ENCODE results near the gene KMT2B.
"Not testable (repeated sequence)": the region's sequence is repeated elsewhere in the genome, so short reads cannot be mapped to it uniquely, and the experiment has no call there.

Gene KMT2B

GRCh38 chr19:35717665-35718344, at the start of gene KMT2B:
Gene KMT2B (plus strand): TSS chr19:35718003. CDS start chr19:35718019, 16 bp downstream.
- DNase-seq (ENCODE audit: low read depth): peak; percentile 94

- no peak for DNase-seq (ENCODE audit: low read depth)
Observed at GRCh38 chr19:35669566-35669965, 48.2 kb upstream of the KMT2B start.

DNA sequence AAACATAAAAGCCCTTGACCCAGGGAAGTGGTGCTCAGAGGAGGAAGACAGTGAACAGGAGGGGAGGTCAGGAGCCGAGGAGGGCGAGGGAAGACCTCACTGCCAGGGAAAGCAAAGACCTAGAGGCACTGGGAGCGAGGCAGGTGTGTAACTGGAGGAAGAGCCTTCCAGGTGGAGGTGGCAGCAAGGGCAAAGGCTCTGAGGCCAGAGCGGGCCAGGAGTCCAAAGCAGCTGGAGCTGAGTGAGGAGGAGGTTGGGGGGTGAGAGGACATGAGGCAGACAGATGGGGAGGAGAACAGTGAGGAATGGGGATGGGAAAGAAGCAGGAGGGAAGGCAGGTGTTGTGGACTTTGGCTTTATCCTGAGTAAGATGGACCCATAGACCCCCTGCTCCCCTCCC, 47.8 kb upstream of the KMT2B start:
- no peak for DNase-seq (ENCODE audit: low read depth)

GRCh38 chr19:35670686-35671085, 47.1 kb upstream of the KMT2B start:
- no peak for DNase-seq (ENCODE audit: low read depth)

GRCh38 chr19:35671818-35672217, 46.0 kb upstream of the KMT2B start:
- DNase-seq (ENCODE audit: low read depth): no peak

- peak; percentile 29 for DNase-seq (ENCODE audit: low read depth)
Observed at GRCh38 chr19:35673121-35673804, 44.5 kb upstream of the KMT2B start.

DNA sequence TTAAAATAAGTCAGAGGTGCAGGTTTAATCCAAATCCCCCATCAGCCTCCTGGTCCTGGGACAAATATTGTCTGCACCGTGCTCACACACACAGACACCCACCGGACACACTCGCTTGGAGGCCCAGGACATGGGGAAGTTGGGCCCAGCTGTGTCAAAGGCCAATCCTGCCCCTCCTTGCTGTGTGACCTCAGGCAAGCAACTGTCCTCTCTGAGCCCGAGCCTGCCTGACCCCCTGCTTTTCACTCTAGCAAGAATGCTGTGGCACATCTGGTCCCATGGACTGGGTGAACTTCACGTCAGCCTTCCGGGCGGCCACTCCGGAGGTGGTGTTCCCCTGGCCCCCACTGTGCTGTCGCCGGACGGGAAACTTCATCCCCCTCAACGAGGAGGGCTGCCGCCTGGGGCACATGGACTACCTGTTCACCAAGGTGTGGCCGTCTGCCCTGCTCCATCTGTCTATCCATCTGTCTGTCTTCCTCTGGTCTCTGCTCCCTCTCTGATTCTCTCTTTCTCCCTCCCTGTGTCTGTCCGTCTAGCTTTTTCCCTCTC, 42.1 kb upstream of the KMT2B start:
- no peak for DNase-seq (ENCODE audit: low read depth)

DNA sequence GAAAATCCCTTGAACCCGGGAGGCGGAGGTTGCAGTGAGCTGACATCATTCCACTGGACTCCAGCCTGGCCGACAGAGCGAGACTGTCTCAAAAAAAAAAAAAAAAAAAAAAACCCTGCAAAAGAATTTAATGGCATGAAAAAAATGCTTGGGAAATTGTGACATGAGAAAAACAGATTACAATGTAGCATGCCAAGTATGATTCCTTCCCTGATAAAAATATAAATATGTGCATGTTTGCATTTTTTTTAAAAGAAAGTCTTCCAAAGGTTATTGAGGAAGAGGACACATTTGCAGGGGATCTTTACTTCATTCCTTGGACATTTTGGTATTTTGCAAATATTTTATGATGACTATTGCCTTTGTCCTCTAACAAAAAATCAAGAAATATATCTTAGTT, 28.0 kb upstream of the KMT2B start:
- DNase-seq (ENCODE audit: low read depth): no peak

- DNase-seq (ENCODE audit: low read depth): not testable (repeated sequence)
Observed at GRCh38 chr19:35691106-35691505, 26.7 kb upstream of the KMT2B start.

GRCh38 chr19:35692010-35692409, 25.8 kb upstream of the KMT2B start:
- DNase-seq (ENCODE audit: low read depth): no peak

DNA sequence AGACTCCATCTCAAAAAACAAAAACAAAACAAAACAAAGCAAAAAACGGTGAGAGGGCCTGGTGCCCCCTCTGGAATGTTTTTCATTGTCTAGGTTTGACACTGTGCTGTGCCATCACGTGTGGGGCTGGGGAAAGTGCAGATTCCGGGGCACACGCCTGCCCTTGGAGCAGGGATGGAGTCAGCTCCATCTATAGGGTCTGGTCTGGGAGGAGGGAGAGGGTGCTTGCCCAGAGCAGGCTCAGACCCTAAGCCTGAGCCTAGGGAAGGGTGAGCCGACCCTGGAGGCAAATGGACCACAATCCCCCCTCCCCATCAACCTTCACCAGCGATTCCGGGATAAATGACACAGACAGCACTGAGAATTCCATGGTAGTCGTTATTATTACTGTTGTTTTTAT, 24.4 kb upstream of the KMT2B start:
- DNase-seq (ENCODE audit: low read depth): no peak

GRCh38 chr19:35693835-35694599, 23.8 kb upstream of the KMT2B start:
- DNase-seq (ENCODE audit: low read depth): peak; percentile 73

- DNase-seq (ENCODE audit: low read depth): no peak
Observed at GRCh38 chr19:35695895-35696422, 21.8 kb upstream of the KMT2B start.

DNA sequence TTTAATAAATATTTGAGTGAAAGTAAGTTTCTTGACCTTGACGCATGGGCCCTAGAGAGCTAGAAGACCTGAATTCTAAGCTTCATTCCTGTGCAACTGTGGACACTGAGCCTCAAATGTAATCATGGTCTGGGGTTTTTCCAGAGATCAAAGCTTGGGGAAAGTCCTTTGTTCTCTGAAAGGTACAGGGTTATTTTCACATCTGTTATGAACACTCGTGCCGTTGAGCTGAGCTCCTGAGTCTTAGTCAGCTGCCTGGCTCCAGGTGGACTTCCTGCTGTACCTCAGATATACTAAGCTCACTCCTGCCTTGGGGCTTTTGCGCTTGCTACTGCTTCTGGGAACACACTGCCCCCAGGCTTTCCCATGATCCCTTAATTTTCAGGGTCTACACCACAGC, 21.0 kb upstream of the KMT2B start:
- no peak for DNase-seq (ENCODE audit: low read depth)

DNA sequence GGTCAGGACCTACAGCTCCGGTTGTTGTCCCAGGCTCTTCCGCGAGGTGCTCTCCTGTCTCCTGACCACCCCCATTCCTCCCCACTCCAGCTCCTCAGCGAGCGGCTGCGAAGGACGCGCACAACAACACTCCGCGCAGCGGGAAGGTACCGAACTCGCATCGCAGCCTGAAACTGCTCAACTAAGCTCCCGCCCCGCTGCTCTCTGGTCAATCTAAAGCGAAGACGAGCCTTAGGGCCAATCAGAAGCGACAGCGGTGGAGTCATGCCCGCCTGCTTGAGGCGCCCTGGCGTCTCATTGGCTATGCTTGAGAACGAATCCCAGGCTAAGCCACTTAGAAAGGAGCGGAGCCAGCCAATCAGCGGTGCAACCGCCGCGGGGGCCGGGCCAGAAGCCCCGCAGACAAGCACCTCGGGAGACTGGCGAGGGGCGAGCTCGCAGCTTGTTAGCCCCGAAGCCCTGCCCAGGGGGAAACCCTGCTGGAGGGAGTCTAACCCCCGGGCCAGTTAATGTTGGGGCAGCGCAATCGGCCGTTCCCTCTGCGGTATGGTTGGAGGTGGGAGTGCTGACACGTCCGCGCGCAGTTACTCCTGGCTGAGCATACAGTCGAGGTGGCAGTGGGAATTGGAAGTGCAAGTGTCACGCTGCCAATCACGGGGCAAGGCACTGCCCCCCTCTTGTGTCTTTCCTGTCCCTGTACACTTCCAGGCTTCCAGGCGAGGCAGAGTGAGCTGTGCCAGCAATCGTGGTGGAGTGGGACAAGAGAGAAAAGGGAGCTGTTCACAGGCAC, 15.4 kb upstream of the KMT2B start:
- DNase-seq (ENCODE audit: low read depth): peak; percentile 98

- DNase-seq (ENCODE audit: low read depth): no peak
Observed at GRCh38 chr19:35703343-35703742, 14.5 kb upstream of the KMT2B start.

GRCh38 chr19:35704218-35704617, 13.6 kb upstream of the KMT2B start, which contains the start of gene ZBTB32:
Gene ZBTB32 (plus strand): TSS chr19:35704558. CDS start chr19:35714627, 10,069 bp downstream.
- peak; percentile 30 for DNase-seq (ENCODE audit: low read depth)

- no peak for DNase-seq (ENCODE audit: low read depth)
Observed at GRCh38 chr19:35708391-35708790, 9.4 kb upstream of the KMT2B start.

GRCh38 chr19:35710784-35711723, 6.7 kb upstream of the KMT2B start:
- no peak for DNase-seq (ENCODE audit: low read depth)

Data from fibroblast of gingiva (primary cell).